BJ (cell line): ENCODE results near the gene CCDC158. TPM values are rescaled to one million over a fixed set of nuclear protein-coding genes. Genes with fewer than 3 reads are reported as not detected.
"Not testable (repeated sequence)": the region's sequence is repeated elsewhere in the genome, so short reads cannot be mapped to it uniquely, and the experiment has no call there.

Experiments used
- CTCF ChIA-PET: fragments of 350-600 bp; formaldehyde crosslinking; extraction: SDS; loops from one replicate; lab custom pipeline; 2021; ENCODE audit warnings: antibody characterized with exemption, inconsistent platforms; lab: Yijun Ruan, JAX
- POLR2A ChIA-PET: fragments of 300-600 bp; sonication (Branson Sonifier 250); formaldehyde crosslinking; extraction: SDS; loops from one replicate; lab custom pipeline; 2021; ENCODE audit warnings: antibody characterized with exemption; lab: Charles Lee
- DNase-seq: peaks from one replicate; pipeline ENCODE4 v3.0.0-alpha.2; 2011; ENCODE audit warnings: low read depth
- H3K27me3 ChIP-seq: 2 replicates; pipeline ENCODE4 v1.6.0; 2011; ENCODE audit warnings: low read length; ENCODE audit not compliant: control insufficient read depth, insufficient read depth
- H3K36me3 ChIP-seq: 2 replicates; pipeline ENCODE4 v1.5.1; 2011; ENCODE audit warnings: low read length; ENCODE audit not compliant: control insufficient read depth, insufficient read depth
- H3K4me3 ChIP-seq: 2 replicates; pipeline ENCODE4 v1.5.1; 2011; ENCODE audit warnings: low read depth, mild to moderate bottlenecking, control low read depth, low read length
- polyA plus RNA-seq: library from polyadenylated mRNA; depleted of rRNA; stranded (reverse); fragments of >200 nt; gene quantifications from 2 replicates; pipeline ENCODE4 v1.2.3, GENCODE V29; 2011
- TF ChIP-seq, protein P1 (sequence below): IDR thresholded peaks from 2 replicates; pipeline ENCODE4 v1.5.1; 2011; ENCODE audit warnings: low read depth, mild to moderate bottlenecking, control low read depth, inconsistent platforms, low read length, moderate library complexity; ENCODE audit not compliant: insufficient read depth

CCDC158 gene
- polyA plus RNA-seq, 1 experiment = 0.11 TPM

GRCh38 chr4:76430519-76431388 lies 9.8 kb upstream of the CCDC158 start:
- no peak overlapping the region for H3K4me3 ChIP-seq
- POLR2A ChIA-PET = no interaction called here

GRCh38 chr4:76429636-76430035 lies 8.7 kb upstream of the CCDC158 start:
- H3K36me3 ChIP-seq = no peaks in the 10 kb centered on the region
- POLR2A ChIA-PET = interaction anchor here (0.6 kb wide), 1 partner anchor 201 kb away, joined by 4 read pairs; no protein-coding TSS in a partner anchor
- TF ChIP-seq, protein P1, sequence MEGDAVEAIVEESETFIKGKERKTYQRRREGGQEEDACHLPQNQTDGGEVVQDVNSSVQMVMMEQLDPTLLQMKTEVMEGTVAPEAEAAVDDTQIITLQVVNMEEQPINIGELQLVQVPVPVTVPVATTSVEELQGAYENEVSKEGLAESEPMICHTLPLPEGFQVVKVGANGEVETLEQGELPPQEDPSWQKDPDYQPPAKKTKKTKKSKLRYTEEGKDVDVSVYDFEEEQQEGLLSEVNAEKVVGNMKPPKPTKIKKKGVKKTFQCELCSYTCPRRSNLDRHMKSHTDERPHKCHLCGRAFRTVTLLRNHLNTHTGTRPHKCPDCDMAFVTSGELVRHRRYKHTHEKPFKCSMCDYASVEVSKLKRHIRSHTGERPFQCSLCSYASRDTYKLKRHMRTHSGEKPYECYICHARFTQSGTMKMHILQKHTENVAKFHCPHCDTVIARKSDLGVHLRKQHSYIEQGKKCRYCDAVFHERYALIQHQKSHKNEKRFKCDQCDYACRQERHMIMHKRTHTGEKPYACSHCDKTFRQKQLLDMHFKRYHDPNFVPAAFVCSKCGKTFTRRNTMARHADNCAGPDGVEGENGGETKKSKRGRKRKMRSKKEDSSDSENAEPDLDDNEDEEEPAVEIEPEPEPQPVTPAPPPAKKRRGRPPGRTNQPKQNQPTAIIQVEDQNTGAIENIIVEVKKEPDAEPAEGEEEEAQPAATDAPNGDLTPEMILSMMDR = no peak
- H3K4me3 ChIP-seq = no peak overlapping the region
- H3K27me3 ChIP-seq = no peaks in the 10 kb centered on the region
- no peak for DNase-seq
- CTCF ChIA-PET = interaction anchor here (0.9 to 7.6 kb wide), 9 partner anchors 8 to 774 kb away, joined by 3 to 77 read pairs (median 4); partner anchors contain the start of gene CCDC158

More at GRCh38 chr4:76430519-76431388, 9.8 kb upstream of the CCDC158 start:
- CTCF ChIA-PET = interaction anchor here (0.6 to 7.6 kb wide), 19 partner anchors 9 to 870 kb away, joined by 3 to 77 read pairs (median 4); partner anchors contain the start of gene CCDC158
- DNase-seq = peak; percentile 12
- TF ChIP-seq, protein P1 = peak; percentile 56
- Histone ChIP-seq H3K27me3 (peaks cover under 1% of the 10 kb centered on the region; the same call in 1 of the 2 replicates), H3K36me3 (no peaks in the 10 kb centered on the region)

DNA sequence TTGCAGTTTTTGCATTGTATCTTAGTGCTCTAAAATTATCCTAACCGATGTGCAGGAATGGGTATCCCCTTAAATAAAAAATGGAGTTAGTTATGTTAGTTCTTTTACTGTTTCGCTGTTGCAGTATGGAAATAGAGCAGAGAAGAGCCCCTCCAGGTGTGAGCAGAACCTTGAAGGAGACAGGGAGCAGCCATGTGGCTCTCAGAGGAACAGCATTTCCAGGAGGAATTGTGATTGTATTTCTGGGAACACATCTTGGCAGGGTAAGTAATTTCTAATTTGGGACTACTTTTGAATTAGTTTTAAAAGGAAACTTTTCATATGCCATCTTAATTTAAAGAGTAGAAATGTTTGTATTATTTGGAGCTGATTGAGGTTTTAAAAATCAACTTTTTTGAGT lies 5.3 kb upstream of the CCDC158 start:
- no peak for DNase-seq
- Histone ChIP-seq H3K36me3 (no peaks in the 10 kb centered on the region), H3K4me3 (no peak overlapping the region), H3K27me3 (peaks cover 3% of the 10 kb centered on the region; the same call in 1 of the 2 replicates)
- TF ChIP-seq, protein P1 = no peak
- POLR2A ChIA-PET = no interaction called here
- CTCF ChIA-PET = interaction anchor here (0.6 to 2.3 kb wide), 7 partner anchors 15 to 814 kb away, joined by 3 to 7 read pairs (median 3); no protein-coding TSS in a partner anchor

DNA sequence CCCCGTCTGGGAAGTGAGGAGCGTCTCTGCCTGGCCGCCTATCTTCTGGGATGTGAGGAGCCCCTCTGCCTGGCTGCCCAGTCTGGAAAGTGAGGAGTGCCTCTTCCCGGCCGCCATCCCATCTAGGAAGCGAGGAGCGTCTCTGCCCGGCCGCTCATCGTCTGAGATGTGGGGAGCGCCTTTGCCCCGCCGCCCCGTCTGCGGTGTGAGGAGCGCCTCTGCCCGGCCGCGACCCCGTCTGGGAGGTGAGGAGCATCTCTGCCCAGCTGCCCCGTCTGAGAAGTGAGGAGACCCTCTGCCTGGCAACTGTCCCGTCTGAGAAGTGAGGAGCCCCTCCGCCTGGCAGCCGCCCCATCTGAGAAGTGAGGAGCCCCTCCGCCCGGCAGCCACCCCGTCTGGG lies 2.2 kb upstream of the CCDC158 start:
- H3K36me3 ChIP-seq, CTCF ChIA-PET, H3K4me3 ChIP-seq, POLR2A ChIA-PET, DNase-seq, H3K27me3 ChIP-seq: not testable (repeated sequence)

- Histone ChIP-seq H3K27me3 (peaks cover 7% of the 10 kb centered on the region), H3K36me3 (no peaks in the 10 kb centered on the region), H3K4me3 (peak overlapping the region; percentile 52)
- no peak for DNase-seq
- TF ChIP-seq, protein P1 = no peak
- POLR2A ChIA-PET = interaction anchor here (0.8 kb wide), 1 partner anchor 113 kb away, joined by 3 read pairs; no protein-coding TSS in a partner anchor
- CTCF ChIA-PET = interaction anchor here (1.0 to 2.0 kb wide), 3 partner anchors 15 to 240 kb away, joined by 3 to 7 read pairs (median 4); partner anchors contain the start of gene SHROOM3
Measured at GRCh38 chr4:76420188-76420761, 666 bp downstream of the CCDC158 start.
